Natural killer cell (primary cell): Measurements from ENCODE around the gene GSTM2. TPM values are rescaled to one million over a fixed set of nuclear protein-coding genes. Genes with fewer than 3 reads are reported as not detected.
A peak's percentile ranks its signal among the peaks of the same experiment; 100 is the strongest.

Experiments used
- ATAC-seq, 3 donors: fragments of 150-1000 bp in 2 of 3; fragments of 200-7000 bp in 1 of 3; cut with Tn5 transposase; 1 replicate in 1 of 3; 2 replicates in 2 of 3; pipeline ENCODE4 v1.10.0; 2021; ENCODE audit warnings: mild to moderate bottlenecking in 2 of 3, moderate library complexity in 2 of 3
- DNase-seq, 2 donors: peaks; one replicate each; pipeline versions ENCODE4 v3.0.0 to v3.0.0-alpha.2; 2013 to 2021; ENCODE audit warnings: mixed read lengths in 1 of 2
- H3K27ac ChIP-seq: one replicate; pipeline ENCODE4 v1.5.1; 2013; ENCODE audit warnings: mild to moderate bottlenecking, low read length
- H3K27me3 ChIP-seq: one replicate; pipeline ENCODE4 v1.6.1; 2013; ENCODE audit warnings: low read length; ENCODE audit not compliant: control insufficient read depth, insufficient read depth
- H3K36me3 ChIP-seq: one replicate; pipeline ENCODE4 v1.6.1; 2013; ENCODE audit warnings: low read length; ENCODE audit not compliant: control insufficient read depth, insufficient read depth
- H3K4me1 ChIP-seq: one replicate; pipeline ENCODE4 v1.6.1; 2013; ENCODE audit warnings: low read length; ENCODE audit not compliant: control insufficient read depth, insufficient read depth
- H3K4me3 ChIP-seq: one replicate; pipeline ENCODE4 v1.5.1; 2013; ENCODE audit warnings: low read length
- H3K9me3 ChIP-seq: one replicate; pipeline ENCODE4 v1.6.1; 2013; ENCODE audit warnings: low read length; ENCODE audit not compliant: control insufficient read depth, insufficient read depth
- H3K27ac Mint-ChIP-seq, 2 donors: one replicate each; pipeline ENCODE4 v1.8.0; 2022; ENCODE audit warnings: mild to moderate bottlenecking in 2 of 2, mixed read lengths in 2 of 2, moderate library complexity in 1 of 2
- H3K27me3 Mint-ChIP-seq, 2 donors: one replicate each; pipeline ENCODE4 v1.8.0; 2022; ENCODE audit warnings: low read depth in 2 of 2, mixed read lengths in 2 of 2
- H3K36me3 Mint-ChIP-seq: one replicate; pipeline ENCODE4 v1.8.0; 2022; ENCODE audit warnings: mixed read lengths
- H3K4me1 Mint-ChIP-seq, 2 donors: one replicate each; pipeline ENCODE4 v1.8.0; 2022; ENCODE audit warnings: mixed read lengths in 2 of 2
- H3K4me3 Mint-ChIP-seq: one replicate; pipeline ENCODE4 v1.8.0; 2022; ENCODE audit warnings: mild to moderate bottlenecking, moderate library complexity, mixed read lengths
- H3K9me3 Mint-ChIP-seq, 2 donors: one replicate each; pipeline ENCODE4 v1.8.0; 2022; ENCODE audit warnings: mixed read lengths in 2 of 2
- CTCF ChIP-seq: fragments of 200-600 bp; IDR thresholded peaks from one replicate; pipeline ENCODE4 v1.8.0; 2022; ENCODE audit warnings: antibody characterized with exemption
- WGBS: methylation state at CpG from one replicate; pipeline ENCODE4 v1.1.7; 2013; ENCODE audit warnings: missing lambda C conversion rate; ENCODE audit not compliant: insufficient coverage; 5-methylcytosine and 5-hydroxymethylcytosine counted together
- intact Hi-C: fragments of 100-400 bp; cut with micrococcal nuclease; formaldehyde crosslinking; loops from one replicate; pipeline ENCODE4 v1.14.2; 2022
- total RNA-seq, 4 donors: library from RNA; stranded (reverse); fragments of 120-200 nt in 1 of 4; gene quantifications; one replicate each; pipeline versions ENCODE4 v1.2.3 to v1.2.4, GENCODE V29; 2013 to 2022

Gene GSTM2
- total RNA-seq, 3 donors from 2014 or later (not counting 1 experiment from before 2014, with no cell fraction given), result 142 to 315 (median 205) TPM

- H3K9me3 Mint-ChIP-seq, result no peaks in the 10 kb centered on the region
- Histone ChIP-seq H3K9me3 (no peaks in the 10 kb centered on the region), H3K27me3 (no peaks in the 10 kb centered on the region), H3K4me3 (no peak overlapping the region), H3K4me1 (peaks cover 15% of the 10 kb centered on the region), H3K27ac (no peak overlapping the region), H3K36me3 (no peaks in the 10 kb centered on the region)
- peak; percentile 96 for TF ChIP-seq CTCF
- H3K4me1 Mint-ChIP-seq, result peaks cover 4 to 10% of the 10 kb centered on the region in 2 donors
- no peak overlapping the region for H3K4me3 Mint-ChIP-seq
- intact Hi-C loops, result loop anchor here (2.0 kb wide), 1 partner anchor 94 kb away; no protein-coding TSS in a partner anchor
- WGBS, result 15% methylated on average over 5 of the region's 5 CpGs
- ATAC-seq, result peak; percentile 83 to 87 (median 86)
- H3K36me3 Mint-ChIP-seq, result no peaks in the 10 kb centered on the region
- no peak overlapping the region for H3K27ac Mint-ChIP-seq
- DNase-seq, result peak; percentile 90 to 92
- H3K27me3 Mint-ChIP-seq, result peaks cover 0 to 14% of the 10 kb centered on the region in 2 donors
Measured at GRCh38 chr1:109640285-109640865, 27.5 kb upstream of the GSTM2 start.

GRCh38 chr1:109641078-109641740, 26.6 kb upstream of the GSTM2 start:
- no peak for ATAC-seq
- H3K27ac Mint-ChIP-seq, result no peak overlapping the region
- no peaks in the 10 kb centered on the region for H3K36me3 Mint-ChIP-seq
- 87% methylated on average over 2 of the region's 2 CpGs for WGBS
- peaks cover 15% of the 10 kb centered on the region for H3K4me1 ChIP-seq
- intact Hi-C loops, result loop anchor here (2.0 kb wide), 1 partner anchor 94 kb away; no protein-coding TSS in a partner anchor
- H3K27me3 Mint-ChIP-seq, result peaks cover 0 to 14% of the 10 kb centered on the region in 2 donors
- H3K27me3 ChIP-seq, result no peaks in the 10 kb centered on the region
- no peak overlapping the region for H3K4me3 Mint-ChIP-seq
- H3K27ac ChIP-seq, result no peak overlapping the region
- no peaks in the 10 kb centered on the region for H3K9me3 Mint-ChIP-seq
- peak in 1 of 2 donors; percentile 7 for DNase-seq
- H3K36me3 ChIP-seq, result no peaks in the 10 kb centered on the region
- no peak overlapping the region for H3K4me3 ChIP-seq
- TF ChIP-seq CTCF, result no peak
- H3K4me1 Mint-ChIP-seq, result peaks cover 4 to 10% of the 10 kb centered on the region in 2 donors
- H3K9me3 ChIP-seq, result no peaks in the 10 kb centered on the region

GRCh38 chr1:109641861-109642260, 26.0 kb upstream of the GSTM2 start:
- ATAC-seq (no peak), DNase-seq (peak in 1 of 2 donors; percentile 2)
- no peaks in the 10 kb centered on the region for H3K9me3 ChIP-seq
- no peak overlapping the region for H3K27ac ChIP-seq
- Mint-ChIP-seq H3K9me3 (no peaks in the 10 kb centered on the region), H3K27ac (no peak overlapping the region), H3K4me3 (no peak overlapping the region), H3K4me1 (peaks cover 4 to 10% of the 10 kb centered on the region in 2 donors), H3K27me3 (peaks cover 0 to 12% of the 10 kb centered on the region in 2 donors), H3K36me3 (no peaks in the 10 kb centered on the region)
- TF ChIP-seq CTCF, result no peak
- intact Hi-C loops, result loop anchor here (2.0 kb wide), 2 partner anchors 45 to 95 kb away; partner anchors contain the start of gene GSTM1
- H3K27me3 ChIP-seq, result no peaks in the 10 kb centered on the region
- WGBS, result 57% methylated on average over 1 of the region's 2 CpGs
- H3K4me1 ChIP-seq, result peaks cover 15% of the 10 kb centered on the region
- no peaks in the 10 kb centered on the region for H3K36me3 ChIP-seq
- H3K4me3 ChIP-seq, result no peak overlapping the region
